Measurements from ENCODE around the gene CFAP52. TPM values are rescaled to one million over a fixed set of nuclear protein-coding genes. Genes with fewer than 3 reads are reported as not detected.

The CFAP52 gene
- total and polyA plus RNA-seq, 2 donors (not counting 3 experiments of a cell fraction or from before 2014, with no cell fraction given): not detected

DNA sequence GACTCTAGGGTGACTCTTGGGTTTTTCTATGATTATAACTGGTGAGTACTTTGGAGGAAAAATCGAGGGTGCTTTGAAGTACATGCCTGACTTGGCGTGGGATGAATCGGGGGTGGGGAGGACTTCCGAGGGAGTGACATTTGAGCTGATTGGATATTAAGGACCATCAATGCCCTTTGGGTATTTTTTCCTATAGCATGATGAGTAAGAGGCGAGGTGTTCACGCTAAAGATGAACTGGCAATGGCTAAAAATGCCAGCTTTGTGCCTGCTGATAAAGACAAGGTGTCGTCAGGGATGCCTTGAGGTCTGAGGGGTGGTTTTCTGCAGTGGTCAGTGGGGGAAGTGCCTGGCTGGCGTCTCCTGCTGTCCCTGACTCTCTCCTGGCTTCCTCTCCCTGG, 94.2 kb downstream of the CFAP52 start:
- BruUV-seq (replicated peaks): no TSS peak
- H3K4me1 ChIP-seq (ENCODE audit: control insufficient read depth, extremely low read depth, insufficient read depth, low read length): no peaks in the 10 kb centered on the region
- FAIRE-seq (no peak), DNase-seq (ENCODE audit: low read depth, low spot score) (no peak)
- ChIA-PET CTCF (no interaction called here), POLR2A (no interaction called here)
- no peaks in the 10 kb centered on the region for H3K36me3 ChIP-seq (ENCODE audit: control insufficient read depth in 2 of 2, extremely low read depth in 1 of 2, insufficient read depth in 2 of 2, low read length in 2 of 2)
- H3K27ac ChIP-seq (ENCODE audit: insufficient read depth, low read depth, low read length): no peak overlapping the region
- no peaks in the 10 kb centered on the region for H3K79me2 ChIP-seq (ENCODE audit: control insufficient read depth, insufficient read depth, low read length)
- H3K27me3 ChIP-seq (ENCODE audit: control insufficient read depth in 2 of 2, insufficient read depth in 2 of 2, low read length in 2 of 2): no peaks in the 10 kb centered on the region
- no peaks in the 10 kb centered on the region for H3K9me3 ChIP-seq (replicated peaks; ENCODE audit: control insufficient read depth, insufficient read depth, low read length)
- no peak overlapping the region for H3K4me2 ChIP-seq (ENCODE audit: insufficient read depth, low read length)
- intact Hi-C loops (cut with micrococcal nuclease): no loop called here
- no peaks in the 10 kb centered on the region for H4K20me1 ChIP-seq (replicated peaks; ENCODE audit: control insufficient read depth, extremely low read depth, insufficient read depth, low read length)
- TF ChIP-seq POLR2A (IDR thresholded peaks at IDR 0.05; ENCODE audit: low read depth, low read length) (no peak), FOS (IDR thresholded peaks at IDR 0.05; ENCODE audit: borderline replicate concordance, insufficient read depth, low read length) (no peak), GATA2 (IDR thresholded peaks at IDR 0.05; ENCODE audit: insufficient read depth, insufficient read length, low read depth, low read length) (no peak), EZH2 (IDR thresholded peaks at IDR 0.05; ENCODE audit: borderline replicate concordance, low read depth, low read length, severe bottlenecking) (no peak), JUN (IDR thresholded peaks at IDR 0.05; ENCODE audit: borderline replicate concordance, insufficient read depth, insufficient read length, low read depth) (no peak), MAX (IDR thresholded peaks at IDR 0.05; ENCODE audit: insufficient read depth, insufficient read length) (no peak)
- no peak overlapping the region for H3K4me3 ChIP-seq (replicated peaks in 1 of 3; ENCODE audit: insufficient read depth in 1 of 3, low read depth in 1 of 3, low read length in 3 of 3)
- dilution Hi-C loops (cut with MboI; ENCODE audit: extremely low pct_ligation_motif_present, low sequenced_read_pairs): no loop called here
- no peaks in the 10 kb centered on the region for H3K9me1 ChIP-seq (replicated peaks; ENCODE audit: control insufficient read depth, extremely low read depth, insufficient read depth, low read length)
- no peak overlapping the region for H2AFZ ChIP-seq (ENCODE audit: low read depth, low read length)
- H3K9ac ChIP-seq (replicated peaks; ENCODE audit: extremely low read depth, insufficient read depth, low read length): no peak overlapping the region

DNA sequence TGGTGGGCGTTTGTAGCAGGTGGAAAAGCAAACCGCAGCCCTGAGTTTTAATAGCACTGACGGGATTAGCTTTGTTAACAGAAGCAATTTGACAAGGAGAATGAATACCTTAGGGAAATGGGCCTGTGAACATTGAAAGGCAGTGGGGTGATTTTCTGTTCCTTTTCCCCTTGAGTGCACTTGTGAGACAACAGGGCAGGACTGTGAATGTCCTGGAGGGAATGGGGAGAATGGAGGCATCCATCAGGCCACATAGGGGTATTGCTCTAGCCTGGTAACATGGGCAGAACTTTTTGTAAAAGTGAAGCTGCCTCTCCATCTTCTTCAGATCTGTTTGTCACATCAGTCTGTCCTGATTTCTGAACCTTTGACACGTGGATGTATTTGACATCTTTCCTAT, 95.1 kb downstream of the CFAP52 start:
- no peaks in the 10 kb centered on the region for H3K9me1 ChIP-seq (replicated peaks; ENCODE audit: control insufficient read depth, extremely low read depth, insufficient read depth, low read length)
- no peak overlapping the region for H3K4me2 ChIP-seq (ENCODE audit: insufficient read depth, low read length)
- dilution Hi-C loops (cut with MboI; ENCODE audit: extremely low pct_ligation_motif_present, low sequenced_read_pairs): no loop called here
- no peaks in the 10 kb centered on the region for H3K27me3 ChIP-seq (ENCODE audit: control insufficient read depth in 2 of 2, insufficient read depth in 2 of 2, low read length in 2 of 2)
- H3K9ac ChIP-seq (replicated peaks; ENCODE audit: extremely low read depth, insufficient read depth, low read length): no peak overlapping the region
- H3K9me3 ChIP-seq (replicated peaks; ENCODE audit: control insufficient read depth, insufficient read depth, low read length): no peaks in the 10 kb centered on the region
- H3K27ac ChIP-seq (ENCODE audit: insufficient read depth, low read depth, low read length): no peak overlapping the region
- H3K4me1 ChIP-seq (ENCODE audit: control insufficient read depth, extremely low read depth, insufficient read depth, low read length): no peaks in the 10 kb centered on the region
- BruUV-seq (replicated peaks): no TSS peak
- intact Hi-C loops (cut with micrococcal nuclease): no loop called here
- FAIRE-seq (no peak), DNase-seq (ENCODE audit: low read depth, low spot score) (no peak)
- H3K36me3 ChIP-seq (ENCODE audit: control insufficient read depth in 2 of 2, extremely low read depth in 1 of 2, insufficient read depth in 2 of 2, low read length in 2 of 2): no peaks in the 10 kb centered on the region
- CTCF ChIA-PET: no interaction called here
- H4K20me1 ChIP-seq (replicated peaks; ENCODE audit: control insufficient read depth, extremely low read depth, insufficient read depth, low read length): no peaks in the 10 kb centered on the region
- no peak for TF ChIP-seq EZH2 (IDR thresholded peaks at IDR 0.05; ENCODE audit: borderline replicate concordance, low read depth, low read length, severe bottlenecking)
- TF ChIP-seq MAX (IDR thresholded peaks at IDR 0.05; ENCODE audit: insufficient read depth, insufficient read length): no peak
- no peak for TF ChIP-seq MYC (IDR thresholded peaks at IDR 0.05; ENCODE audit: low read depth, low read length)
- no peak for TF ChIP-seq FOS (IDR thresholded peaks at IDR 0.05; ENCODE audit: borderline replicate concordance, insufficient read depth, low read length)
- no peak for TF ChIP-seq POLR2A (IDR thresholded peaks at IDR 0.05; ENCODE audit: low read depth, low read length)
- no peak for TF ChIP-seq JUN (IDR thresholded peaks at IDR 0.05; ENCODE audit: borderline replicate concordance, insufficient read depth, insufficient read length, low read depth)
- TF ChIP-seq GATA2 (IDR thresholded peaks at IDR 0.05; ENCODE audit: insufficient read depth, insufficient read length, low read depth, low read length): no peak
- TF ChIP-seq POLR2AphosphoS5 (IDR thresholded peaks at IDR 0.05; ENCODE audit: insufficient read depth, low read depth, low read length): no peak
- TF ChIP-seq, protein P1, sequence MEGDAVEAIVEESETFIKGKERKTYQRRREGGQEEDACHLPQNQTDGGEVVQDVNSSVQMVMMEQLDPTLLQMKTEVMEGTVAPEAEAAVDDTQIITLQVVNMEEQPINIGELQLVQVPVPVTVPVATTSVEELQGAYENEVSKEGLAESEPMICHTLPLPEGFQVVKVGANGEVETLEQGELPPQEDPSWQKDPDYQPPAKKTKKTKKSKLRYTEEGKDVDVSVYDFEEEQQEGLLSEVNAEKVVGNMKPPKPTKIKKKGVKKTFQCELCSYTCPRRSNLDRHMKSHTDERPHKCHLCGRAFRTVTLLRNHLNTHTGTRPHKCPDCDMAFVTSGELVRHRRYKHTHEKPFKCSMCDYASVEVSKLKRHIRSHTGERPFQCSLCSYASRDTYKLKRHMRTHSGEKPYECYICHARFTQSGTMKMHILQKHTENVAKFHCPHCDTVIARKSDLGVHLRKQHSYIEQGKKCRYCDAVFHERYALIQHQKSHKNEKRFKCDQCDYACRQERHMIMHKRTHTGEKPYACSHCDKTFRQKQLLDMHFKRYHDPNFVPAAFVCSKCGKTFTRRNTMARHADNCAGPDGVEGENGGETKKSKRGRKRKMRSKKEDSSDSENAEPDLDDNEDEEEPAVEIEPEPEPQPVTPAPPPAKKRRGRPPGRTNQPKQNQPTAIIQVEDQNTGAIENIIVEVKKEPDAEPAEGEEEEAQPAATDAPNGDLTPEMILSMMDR (IDR thresholded peaks at IDR 0.05; ENCODE audit: extremely low read depth in 1 of 2, insufficient read depth in 1 of 2, low read depth in 1 of 2, low read length in 2 of 2): no peak
- no peak overlapping the region for H3K4me3 ChIP-seq (replicated peaks in 1 of 3; ENCODE audit: insufficient read depth in 1 of 3, low read depth in 1 of 3, low read length in 3 of 3)
- POLR2A ChIA-PET: no interaction called here
- no peak overlapping the region for H2AFZ ChIP-seq (ENCODE audit: low read depth, low read length)
- H3K79me2 ChIP-seq (ENCODE audit: control insufficient read depth, insufficient read depth, low read length): no peaks in the 10 kb centered on the region

All from endothelial cell of umbilical vein (primary cell).